OCI-LY1 (cell line): Measurements from ENCODE around the gene KITLG.

Experiments used
- H2AFZ ChIP-seq: fragments of 200-600 bp; sonication (generic), shearing (Covaris generic); 2 replicates; pipeline ENCODE4 v1.6.0; 2014; ENCODE audit warnings: antibody characterized with exemption, mild to moderate bottlenecking, low read length
- H3F3A ChIP-seq: fragments of 200-600 bp; sonication (generic), shearing (Covaris generic); 2 replicates; pipeline ENCODE4 v1.6.0; 2014; ENCODE audit warnings: mild to moderate bottlenecking, antibody characterized with exemption, low read length, moderate library complexity; ENCODE audit not compliant: insufficient read depth
- H3K27ac ChIP-seq: fragments of 200-600 bp; sonication (generic); 2 replicates; pipeline ENCODE4 v1.5.1; 2014; ENCODE audit warnings: low read length, mixed run types, mild to moderate bottlenecking, low read depth; ENCODE audit not compliant: poor library complexity, severe bottlenecking
- H3K27me3 ChIP-seq: fragments of 200-600 bp; sonication (generic); 2 replicates; pipeline ENCODE4 v1.6.0; 2014; ENCODE audit warnings: antibody characterized with exemption, mild to moderate bottlenecking, low read length, moderate library complexity; ENCODE audit not compliant: insufficient read depth
- H3K36me3 ChIP-seq: fragments of 200-600 bp; sonication (generic); 2 replicates; pipeline ENCODE4 v1.6.1; 2014; ENCODE audit warnings: mild to moderate bottlenecking, antibody characterized with exemption, low read length, moderate library complexity, mixed read lengths; ENCODE audit not compliant: insufficient read depth
- H3K4me1 ChIP-seq: fragments of 200-600 bp; sonication (generic); 2 replicates; pipeline ENCODE4 v1.5.1; 2014; ENCODE audit warnings: mild to moderate bottlenecking, low read length, moderate library complexity; ENCODE audit not compliant: insufficient read depth, severe bottlenecking
- H3K4me2 ChIP-seq: fragments of 200-600 bp; sonication (generic), shearing (Covaris generic); 2 replicates; pipeline ENCODE4 v1.6.1; 2014; ENCODE audit warnings: low read length
- H3K4me3 ChIP-seq: fragments of 200-600 bp; sonication (generic); 2 replicates; pipeline ENCODE4 v1.5.1; 2014; ENCODE audit warnings: low read length, low read depth, mild to moderate bottlenecking, mixed read lengths; ENCODE audit not compliant: poor library complexity, severe bottlenecking
- H3K79me2 ChIP-seq: fragments of 200-600 bp; shearing (Covaris generic); 2 replicates; pipeline ENCODE4 v1.6.1; 2016; ENCODE audit warnings: mixed run types, low read length, mixed read lengths; ENCODE audit not compliant: insufficient read depth
- H3K9ac ChIP-seq: fragments of 200-600 bp; sonication (generic), shearing (Covaris generic); 2 replicates; pipeline ENCODE4 v1.6.1; 2014; ENCODE audit warnings: mild to moderate bottlenecking, low read length, mixed read lengths
- H3K9me2 ChIP-seq: fragments of 200-600 bp; sonication (generic), shearing (Covaris generic); 2 replicates; pipeline ENCODE4 v1.6.1; 2014; ENCODE audit warnings: low read depth, mild to moderate bottlenecking, low read length, mixed read lengths
- H3K9me3 ChIP-seq: fragments of 200-600 bp; shearing (Covaris generic); 2 replicates; pipeline ENCODE4 v1.6.1; 2014; ENCODE audit warnings: low read length, mixed read lengths
- H4K20me1 ChIP-seq: fragments of 200-600 bp; sonication (generic), shearing (Covaris generic); 2 replicates; pipeline ENCODE4 v1.6.0; 2016; ENCODE audit warnings: mild to moderate bottlenecking, low read length; ENCODE audit not compliant: insufficient read depth
- EZH2 ChIP-seq: fragments of 200-600 bp; sonication (generic), shearing (Covaris generic); IDR thresholded peaks from 2 replicates; pipeline ENCODE4 v1.8.0; 2017; ENCODE audit warnings: borderline replicate concordance, mixed run types, mild to moderate bottlenecking, antibody characterized with exemption, low read length, moderate library complexity, mixed read lengths
- TF ChIP-seq, protein P1 (sequence below): fragments of 200-600 bp; sonication (generic), shearing (Covaris generic); IDR thresholded peaks from 2 replicates; pipeline ENCODE4 v1.5.1; 2017; ENCODE audit warnings: mild to moderate bottlenecking, antibody characterized with exemption, low read length, moderate library complexity, mixed read lengths

KITLG gene

DNA sequence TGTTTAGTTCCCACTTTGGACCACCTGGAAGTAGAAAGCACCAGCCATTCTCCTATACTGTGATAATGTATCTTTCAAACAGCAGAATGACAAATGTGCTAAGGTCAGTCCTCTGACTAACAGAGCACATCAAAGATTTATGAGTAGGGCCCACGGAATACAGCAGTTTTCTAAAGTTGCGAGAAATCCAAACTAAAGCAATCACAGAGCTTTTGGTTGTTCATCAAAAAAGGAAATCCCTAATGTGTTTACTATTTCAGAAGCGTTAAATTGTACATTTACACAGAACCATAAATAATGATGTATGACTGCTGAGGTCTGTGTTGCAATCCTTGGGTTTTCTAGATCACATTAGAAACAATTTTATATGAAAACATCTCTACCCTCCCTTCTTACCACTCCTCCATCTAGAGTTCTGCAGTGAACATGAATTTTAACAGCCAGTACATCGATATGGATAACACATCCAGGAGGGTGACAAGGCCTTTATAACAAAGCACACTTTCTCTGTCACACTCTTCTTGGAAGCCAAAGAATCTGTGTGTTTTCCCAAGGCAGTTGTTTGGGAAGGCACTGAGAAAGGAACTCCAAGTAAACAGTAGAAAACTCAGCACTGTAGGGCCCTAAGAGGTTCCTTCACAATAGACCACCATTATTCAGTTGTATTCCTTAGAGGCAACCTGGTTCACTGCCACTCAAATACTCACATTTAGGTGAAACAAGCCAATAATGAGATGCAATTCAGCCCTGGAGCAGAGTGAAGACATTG lies 7.3 kb downstream of the KITLG start:
- Histone ChIP-seq H3K4me3 (no peak overlapping the region), H3K9me3 (no peaks in the 10 kb centered on the region), H3K9me2 (no peaks in the 10 kb centered on the region), H3K36me3 (no peaks in the 10 kb centered on the region), H4K20me1 (no peaks in the 10 kb centered on the region), H3K27me3 (no peaks in the 10 kb centered on the region), H3K79me2 (no peaks in the 10 kb centered on the region), H3K27ac (no peak overlapping the region), H3F3A (no peaks in the 10 kb centered on the region), H3K4me2 (no peak overlapping the region), H2AFZ (no peak overlapping the region), H3K4me1 (no peaks in the 10 kb centered on the region), H3K9ac (no peak overlapping the region)
- TF ChIP-seq, protein P1, sequence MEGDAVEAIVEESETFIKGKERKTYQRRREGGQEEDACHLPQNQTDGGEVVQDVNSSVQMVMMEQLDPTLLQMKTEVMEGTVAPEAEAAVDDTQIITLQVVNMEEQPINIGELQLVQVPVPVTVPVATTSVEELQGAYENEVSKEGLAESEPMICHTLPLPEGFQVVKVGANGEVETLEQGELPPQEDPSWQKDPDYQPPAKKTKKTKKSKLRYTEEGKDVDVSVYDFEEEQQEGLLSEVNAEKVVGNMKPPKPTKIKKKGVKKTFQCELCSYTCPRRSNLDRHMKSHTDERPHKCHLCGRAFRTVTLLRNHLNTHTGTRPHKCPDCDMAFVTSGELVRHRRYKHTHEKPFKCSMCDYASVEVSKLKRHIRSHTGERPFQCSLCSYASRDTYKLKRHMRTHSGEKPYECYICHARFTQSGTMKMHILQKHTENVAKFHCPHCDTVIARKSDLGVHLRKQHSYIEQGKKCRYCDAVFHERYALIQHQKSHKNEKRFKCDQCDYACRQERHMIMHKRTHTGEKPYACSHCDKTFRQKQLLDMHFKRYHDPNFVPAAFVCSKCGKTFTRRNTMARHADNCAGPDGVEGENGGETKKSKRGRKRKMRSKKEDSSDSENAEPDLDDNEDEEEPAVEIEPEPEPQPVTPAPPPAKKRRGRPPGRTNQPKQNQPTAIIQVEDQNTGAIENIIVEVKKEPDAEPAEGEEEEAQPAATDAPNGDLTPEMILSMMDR = no peak
- TF ChIP-seq EZH2 = no peak

DNA sequence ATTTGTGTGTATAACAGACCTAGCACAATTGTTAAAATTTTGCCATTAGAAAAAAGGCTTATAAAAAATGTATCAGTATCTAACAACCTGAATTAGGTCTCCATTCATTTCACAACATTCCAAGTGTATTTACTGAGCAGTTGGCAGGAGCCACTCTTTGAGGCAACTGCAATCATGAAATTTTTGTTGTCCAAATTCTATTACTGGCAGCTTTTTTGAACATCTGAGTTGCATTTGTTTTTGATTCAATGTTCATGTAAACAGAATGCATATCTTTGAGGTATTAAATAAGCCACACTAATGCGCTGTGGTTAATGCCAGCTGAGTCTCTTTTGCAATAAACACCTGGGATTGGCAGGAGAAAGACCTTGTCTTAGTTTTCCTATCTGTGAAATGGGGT lies 8.7 kb downstream of the KITLG start:
- no peaks in the 10 kb centered on the region for H3K79me2 ChIP-seq
- no peaks in the 10 kb centered on the region for H3K9me3 ChIP-seq
- H3K27ac ChIP-seq = no peak overlapping the region
- H3F3A ChIP-seq = no peaks in the 10 kb centered on the region
- H3K4me1 ChIP-seq = no peaks in the 10 kb centered on the region
- H3K9me2 ChIP-seq = no peaks in the 10 kb centered on the region
- H3K4me3 ChIP-seq = no peak overlapping the region
- no peak overlapping the region for H3K9ac ChIP-seq
- no peaks in the 10 kb centered on the region for H4K20me1 ChIP-seq
- no peak overlapping the region for H2AFZ ChIP-seq
- H3K4me2 ChIP-seq = no peak overlapping the region
- TF ChIP-seq, protein P1 = no peak
- TF ChIP-seq EZH2 = no peak
- no peaks in the 10 kb centered on the region for H3K27me3 ChIP-seq
- no peaks in the 10 kb centered on the region for H3K36me3 ChIP-seq

DNA sequence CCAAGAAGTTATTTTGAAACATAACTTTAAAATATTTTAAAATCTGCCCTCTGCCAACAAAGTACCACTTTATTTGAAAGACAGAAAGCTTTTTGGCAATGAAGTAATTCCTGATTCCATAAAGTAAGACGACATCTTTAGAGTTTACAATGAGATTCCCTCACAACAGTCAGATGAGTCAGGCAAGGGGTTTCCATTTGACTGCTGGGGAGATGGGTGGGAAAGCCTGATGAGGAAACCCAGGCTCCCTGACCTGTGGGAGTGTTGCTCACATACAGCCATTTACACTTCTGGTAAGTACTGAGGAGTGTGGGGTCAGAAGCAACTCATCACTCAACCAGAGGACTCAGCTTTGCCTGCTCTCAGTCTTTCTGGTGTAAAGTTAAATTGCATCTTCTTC lies 10.2 kb downstream of the KITLG start:
- H3K27me3 ChIP-seq = no peaks in the 10 kb centered on the region
- no peaks in the 10 kb centered on the region for H4K20me1 ChIP-seq
- H3K9ac ChIP-seq = no peak overlapping the region
- no peaks in the 10 kb centered on the region for H3F3A ChIP-seq
- H3K4me1 ChIP-seq = no peaks in the 10 kb centered on the region
- no peak overlapping the region for H3K4me3 ChIP-seq
- TF ChIP-seq, protein P1 = no peak
- no peak for TF ChIP-seq EZH2
- no peak overlapping the region for H3K27ac ChIP-seq
- no peak overlapping the region for H2AFZ ChIP-seq
- H3K4me2 ChIP-seq = no peak overlapping the region
- H3K9me2 ChIP-seq = no peaks in the 10 kb centered on the region
- no peaks in the 10 kb centered on the region for H3K79me2 ChIP-seq
- no peaks in the 10 kb centered on the region for H3K36me3 ChIP-seq
- H3K9me3 ChIP-seq = no peaks in the 10 kb centered on the region
